Stimulated activated naive CD8-positive, alpha-beta T cell treated with anti-CD3 and anti-CD28 coated beads, Interleukin-15, amount 100 ng/mL, for 72 hours (primary cell): ENCODE measurements around the gene KLHL8.
"Not testable (repeated sequence)": the region's sequence is repeated elsewhere in the genome, so short reads cannot be mapped to it uniquely, and the experiment has no call there.

Experiments used
- ATAC-seq: fragments of 150-1000 bp; cut with Tn5 transposase; 2 replicates; pipeline ENCODE4 v1.10.0; 2021; ENCODE audit warnings: mild to moderate bottlenecking, moderate library complexity
- DNase-seq, 2 donors: peaks; one replicate each; pipeline ENCODE4 v3.0.0; 2021 to 2022
- H3K27ac Mint-ChIP-seq, 2 donors: one replicate each; pipeline ENCODE4 v1.8.0; 2022; ENCODE audit warnings: mild to moderate bottlenecking in 2 of 2, mixed read lengths in 2 of 2, moderate library complexity in 2 of 2
- H3K27me3 Mint-ChIP-seq: one replicate; pipeline ENCODE4 v1.8.0; 2022; ENCODE audit warnings: mixed read lengths
- H3K4me1 Mint-ChIP-seq: one replicate; pipeline ENCODE4 v1.8.0; 2022; ENCODE audit warnings: mild to moderate bottlenecking, mixed read lengths
- H3K4me3 Mint-ChIP-seq, 2 donors: one replicate each; pipeline ENCODE4 v1.8.0; 2022; ENCODE audit warnings: mild to moderate bottlenecking in 2 of 2, mixed read lengths in 2 of 2, moderate library complexity in 1 of 2
- H3K9me3 Mint-ChIP-seq, 2 donors: one replicate each; pipeline ENCODE4 v1.8.0; 2022; ENCODE audit warnings: mixed read lengths in 2 of 2

KLHL8 gene

DNA sequence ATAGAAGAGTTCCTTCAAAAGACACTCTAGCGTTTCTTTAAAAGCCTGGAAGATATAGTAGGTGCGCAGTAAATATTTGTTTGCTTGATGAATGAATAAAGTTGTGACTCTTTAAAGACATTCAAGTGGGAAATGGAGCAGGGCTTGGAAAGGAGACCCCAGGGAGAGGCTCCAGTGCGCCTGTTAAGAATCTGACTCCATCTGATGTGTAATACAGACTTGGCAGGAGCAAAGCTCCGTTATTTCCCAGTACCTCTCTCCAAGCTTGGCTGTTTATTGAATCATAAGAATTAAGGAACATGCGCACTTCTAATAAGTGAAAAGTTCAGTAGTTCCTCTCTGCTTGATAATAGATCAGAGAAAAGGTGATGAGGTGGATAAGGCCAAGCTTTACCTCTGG is 18.8 kb upstream of the KLHL8 start:
- no peak overlapping the region for H3K4me3 Mint-ChIP-seq
- peaks cover 8 to 21% of the 10 kb centered on the region in 2 donors for H3K9me3 Mint-ChIP-seq
- H3K27ac Mint-ChIP-seq: no peak overlapping the region
- ATAC-seq (no peak), DNase-seq (no peak)
- peaks cover 6% of the 10 kb centered on the region for H3K4me1 Mint-ChIP-seq
- peaks cover 16% of the 10 kb centered on the region for H3K27me3 Mint-ChIP-seq

GRCh38 chr4:87236861-87237260 is 16.4 kb upstream of the KLHL8 start:
- peaks cover 0 to 1% of the 10 kb centered on the region in 2 donors for H3K9me3 Mint-ChIP-seq
- H3K4me1 Mint-ChIP-seq: peaks cover 6% of the 10 kb centered on the region
- H3K4me3 Mint-ChIP-seq: no peak overlapping the region
- H3K27me3 Mint-ChIP-seq: peaks cover 16% of the 10 kb centered on the region
- DNase-seq (no peak), ATAC-seq (no peak)
- peak overlapping the region in 1 of 2 donors; percentile 60 for H3K27ac Mint-ChIP-seq

GRCh38 chr4:87235020-87235671 is 14.7 kb upstream of the KLHL8 start:
- DNase-seq: no peak
- Mint-ChIP-seq H3K27me3 (peaks cover 11% of the 10 kb centered on the region), H3K4me1 (peaks cover 6% of the 10 kb centered on the region), H3K9me3 (no peaks in the 10 kb centered on the region), H3K27ac (peak overlapping the region in 1 of 2 donors; percentile 88), H3K4me3 (peak overlapping the region; percentile 80 to 89)
- no peak for ATAC-seq

DNA sequence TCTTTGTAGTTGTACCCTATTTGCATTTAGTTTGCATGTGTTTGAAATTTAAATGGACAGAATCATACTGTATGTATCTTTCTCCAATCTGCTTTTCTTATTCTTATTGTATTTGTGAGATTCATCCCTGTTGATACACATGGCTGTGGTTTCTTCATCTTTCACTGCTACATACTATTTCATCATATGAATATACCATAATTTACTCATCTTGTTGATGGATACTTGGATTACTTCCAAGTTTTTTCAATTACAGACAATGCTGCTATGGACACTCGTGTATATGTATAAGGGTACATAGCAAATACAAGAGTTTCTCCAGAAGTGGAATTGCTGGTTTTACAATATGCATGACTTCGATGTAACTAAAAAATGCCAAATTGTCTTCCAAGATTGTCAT is 11.8 kb upstream of the KLHL8 start:
- no peak for ATAC-seq
- Mint-ChIP-seq H3K4me3 (no peak overlapping the region), H3K9me3 (no peaks in the 10 kb centered on the region), H3K27ac (no peak overlapping the region), H3K4me1 (peaks cover 6% of the 10 kb centered on the region), H3K27me3 (no peaks in the 10 kb centered on the region)
- DNase-seq: no peak

DNA sequence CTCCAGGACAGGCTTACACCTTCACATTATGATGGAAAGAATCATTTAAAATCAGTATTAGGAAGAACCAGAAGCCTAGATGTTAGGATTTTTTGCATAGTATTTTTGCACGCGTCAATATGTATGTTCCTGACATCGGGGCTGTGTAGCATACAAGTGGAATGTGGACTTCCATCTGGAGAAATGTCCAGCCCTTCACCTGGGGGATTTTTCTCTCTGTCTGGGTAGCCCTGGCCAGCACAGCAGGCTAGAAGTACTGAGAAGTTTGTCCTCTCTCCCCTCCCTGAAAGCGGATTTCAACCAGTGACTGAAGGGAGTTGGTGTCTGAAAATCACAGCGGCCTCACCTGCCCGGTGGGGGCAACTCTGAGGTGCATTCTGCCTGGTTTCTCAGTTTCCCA is 10.4 kb upstream of the KLHL8 start:
- H3K4me1 Mint-ChIP-seq: peaks cover 5% of the 10 kb centered on the region
- H3K4me3 Mint-ChIP-seq: no peak overlapping the region
- H3K27ac Mint-ChIP-seq: no peak overlapping the region
- DNase-seq: no peak
- no peaks in the 10 kb centered on the region for H3K9me3 Mint-ChIP-seq
- no peaks in the 10 kb centered on the region for H3K27me3 Mint-ChIP-seq
- ATAC-seq: no peak

DNA sequence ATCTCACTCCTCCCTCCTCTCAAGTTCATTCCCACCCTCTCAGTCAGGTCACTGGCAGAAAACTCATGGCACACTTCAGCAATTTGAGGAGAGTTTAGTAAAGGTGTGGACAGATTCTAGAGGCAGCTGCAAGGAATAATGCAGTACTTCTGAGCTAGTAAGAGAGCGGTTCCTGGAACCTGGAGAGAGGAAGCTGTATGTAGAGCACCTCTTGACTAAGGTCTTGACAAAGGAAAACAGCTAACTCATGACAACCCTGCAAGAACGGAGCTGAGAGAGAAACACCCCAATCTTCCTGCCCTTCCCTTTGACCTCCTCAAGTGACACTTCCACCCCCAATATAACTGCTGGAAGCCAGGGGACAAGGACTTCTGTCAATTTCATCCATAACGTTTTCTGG is 9.6 kb upstream of the KLHL8 start:
- no peaks in the 10 kb centered on the region for H3K9me3 Mint-ChIP-seq
- ATAC-seq: no peak
- H3K27ac Mint-ChIP-seq: no peak overlapping the region
- no peak overlapping the region for H3K4me3 Mint-ChIP-seq
- no peaks in the 10 kb centered on the region for H3K27me3 Mint-ChIP-seq
- DNase-seq: no peak
- no peaks in the 10 kb centered on the region for H3K4me1 Mint-ChIP-seq

DNA sequence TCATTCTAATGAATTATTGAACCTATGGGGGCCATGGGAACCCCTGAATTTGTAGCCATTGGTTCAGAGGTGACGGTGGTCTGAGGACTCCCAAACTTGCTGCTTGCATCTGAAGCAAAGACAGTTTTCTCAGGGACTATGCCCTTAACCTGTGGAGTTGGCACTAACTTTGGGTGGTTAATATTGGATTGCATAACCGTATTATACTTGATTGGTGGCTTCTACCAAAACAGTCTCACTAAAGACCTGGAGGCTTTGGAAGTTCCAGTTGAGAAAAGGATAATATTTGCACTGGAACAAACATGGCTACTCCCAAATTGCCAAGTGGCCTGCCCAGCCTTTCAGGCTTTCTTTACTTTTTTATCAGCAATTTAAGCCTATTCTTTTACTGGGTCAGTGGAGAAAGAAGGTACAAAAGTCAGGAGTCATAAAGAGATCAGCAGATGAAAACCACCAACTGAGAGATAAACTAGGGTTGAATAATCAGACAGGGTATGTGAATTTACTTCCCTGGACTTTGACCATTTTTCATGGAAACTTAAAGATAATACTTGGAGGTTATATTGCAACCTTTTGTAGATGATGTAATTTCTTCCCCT is 7.9 kb upstream of the KLHL8 start:
- H3K4me1 Mint-ChIP-seq: no peaks in the 10 kb centered on the region
- DNase-seq: no peak
- no peak for ATAC-seq

DNA sequence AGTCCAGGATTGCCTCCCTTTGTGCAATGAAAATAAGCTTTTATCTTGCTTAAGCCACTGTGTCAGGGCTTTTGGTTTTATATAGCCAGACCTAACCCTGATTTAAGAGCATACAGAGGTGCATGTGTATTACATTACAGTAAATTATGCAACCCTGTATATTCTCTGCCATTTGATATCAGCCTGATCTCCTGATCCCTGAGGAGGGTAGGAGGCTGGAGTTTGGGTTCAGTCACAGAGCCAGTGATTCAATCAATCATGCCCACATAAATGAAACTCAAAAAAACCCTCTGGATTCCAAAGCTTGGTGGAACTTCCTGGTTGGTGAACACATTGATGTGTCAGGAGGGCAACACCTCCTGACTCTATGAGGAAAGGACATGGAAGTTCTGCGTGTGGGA is 7.3 kb upstream of the KLHL8 start:
- Mint-ChIP-seq H3K4me1 (no peaks in the 10 kb centered on the region), H3K4me3 (no peak overlapping the region), H3K27me3 (no peaks in the 10 kb centered on the region), H3K9me3 (no peaks in the 10 kb centered on the region), H3K27ac (no peak overlapping the region)
- DNase-seq (no peak), ATAC-seq (no peak)

More for the DNA sequence above, 7.9 kb upstream of the KLHL8 start:
- Mint-ChIP-seq H3K27me3 (no peaks in the 10 kb centered on the region), H3K4me3 (no peak overlapping the region), H3K27ac (no peak overlapping the region), H3K9me3 (no peaks in the 10 kb centered on the region)

DNA sequence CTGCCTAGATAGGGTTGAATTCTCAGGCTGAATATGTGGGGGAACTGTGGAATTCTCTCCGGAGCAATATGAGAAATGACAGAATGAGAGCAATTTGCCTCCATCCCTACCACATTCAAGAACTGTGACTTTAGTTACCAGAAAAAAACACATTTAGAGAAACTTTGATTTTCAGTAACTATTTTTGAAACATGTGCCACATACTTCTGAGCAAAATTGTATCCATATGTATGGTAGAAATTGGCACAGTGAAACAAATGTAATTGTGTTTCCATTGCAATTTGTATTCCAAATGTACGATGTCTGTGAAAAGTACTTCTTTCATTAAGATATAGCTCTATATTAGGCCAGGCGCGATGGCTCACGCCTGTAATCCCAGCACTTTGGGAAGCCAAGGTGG is 5.5 kb upstream of the KLHL8 start:
- no peaks in the 10 kb centered on the region for H3K4me1 Mint-ChIP-seq
- no peak overlapping the region for H3K27ac Mint-ChIP-seq
- no peak overlapping the region for H3K4me3 Mint-ChIP-seq
- DNase-seq (no peak), ATAC-seq (no peak)
- no peaks in the 10 kb centered on the region for H3K27me3 Mint-ChIP-seq
- no peaks in the 10 kb centered on the region for H3K9me3 Mint-ChIP-seq

- no peak for DNase-seq
- peaks cover 2% of the 10 kb centered on the region for H3K4me1 Mint-ChIP-seq
- no peaks in the 10 kb centered on the region for H3K27me3 Mint-ChIP-seq
- H3K4me3 Mint-ChIP-seq: no peak overlapping the region
- no peaks in the 10 kb centered on the region for H3K9me3 Mint-ChIP-seq
- no peak for ATAC-seq
- H3K27ac Mint-ChIP-seq: no peak overlapping the region
Observed at GRCh38 chr4:87224141-87224923, 3.9 kb upstream of the KLHL8 start.

DNA sequence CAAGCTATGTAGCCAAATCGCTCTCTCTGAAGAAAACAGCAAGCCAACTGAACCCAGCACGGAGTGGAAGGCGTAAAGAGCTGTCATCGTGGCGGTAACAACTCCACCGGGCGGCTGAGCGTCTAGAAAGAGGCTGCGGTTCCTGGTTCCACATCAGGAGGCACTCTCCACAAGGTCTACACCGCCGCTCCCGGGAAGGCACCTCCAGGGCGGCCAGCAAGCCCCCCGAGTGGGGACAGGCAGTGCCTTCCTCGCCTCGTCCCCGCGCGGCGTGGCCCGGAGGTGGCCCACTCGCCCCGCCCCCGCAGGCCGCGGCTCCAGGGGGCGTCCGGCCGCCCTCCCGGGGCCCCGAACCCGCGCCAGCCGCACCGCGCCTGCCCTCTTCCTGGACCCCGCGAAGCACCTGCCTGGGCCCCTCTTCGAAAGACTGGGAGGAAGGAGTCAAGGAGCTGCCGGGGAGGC is 755 bp downstream of the KLHL8 start:
- H3K27ac Mint-ChIP-seq: peak overlapping the region; percentile 88 to 97
- peaks cover 21% of the 10 kb centered on the region for H3K4me1 Mint-ChIP-seq
- ATAC-seq (peak; percentile 40), DNase-seq (peak; percentile 49 to 65)
- peak overlapping the region; percentile 83 to 92 for H3K4me3 Mint-ChIP-seq
- no peaks in the 10 kb centered on the region for H3K9me3 Mint-ChIP-seq
- no peaks in the 10 kb centered on the region for H3K27me3 Mint-ChIP-seq

- not testable (repeated sequence) for H3K27me3 Mint-ChIP-seq, H3K27ac Mint-ChIP-seq, DNase-seq, H3K9me3 Mint-ChIP-seq, H3K4me3 Mint-ChIP-seq, ATAC-seq
- H3K4me1 Mint-ChIP-seq: peaks cover 21% of the 10 kb centered on the region
Observed at GRCh38 chr4:87217235-87217763, 3.1 kb downstream of the KLHL8 start.

GRCh38 chr4:87216469-87216868 is 3.9 kb downstream of the KLHL8 start:
- H3K4me1 Mint-ChIP-seq: peaks cover 24% of the 10 kb centered on the region
- no peak overlapping the region for H3K4me3 Mint-ChIP-seq
- no peak for ATAC-seq
- H3K9me3 Mint-ChIP-seq: no peaks in the 10 kb centered on the region
- DNase-seq: no peak
- H3K27me3 Mint-ChIP-seq: no peaks in the 10 kb centered on the region
- H3K27ac Mint-ChIP-seq: no peak overlapping the region

- Mint-ChIP-seq H3K27ac (no peak overlapping the region), H3K27me3 (no peaks in the 10 kb centered on the region), H3K4me3 (no peak overlapping the region), H3K9me3 (no peaks in the 10 kb centered on the region), H3K4me1 (peaks cover 32% of the 10 kb centered on the region)
- DNase-seq (no peak), ATAC-seq (no peak)
Observed at GRCh38 chr4:87213421-87214075, 6.9 kb downstream of the KLHL8 start.

- no peak for DNase-seq
- ATAC-seq: no peak
- no peaks in the 10 kb centered on the region for H3K9me3 Mint-ChIP-seq
- H3K4me3 Mint-ChIP-seq: no peak overlapping the region
- H3K27me3 Mint-ChIP-seq: no peaks in the 10 kb centered on the region
- H3K27ac Mint-ChIP-seq: no peak overlapping the region
- peaks cover 21% of the 10 kb centered on the region for H3K4me1 Mint-ChIP-seq
Observed at GRCh38 chr4:87211249-87211952, 9.0 kb downstream of the KLHL8 start.
